Measurements from ENCODE around the gene SIVA1. TPM values are rescaled to one million over a fixed set of nuclear protein-coding genes. Genes with fewer than 3 reads are reported as not detected.

Gene SIVA1
- total RNA-seq, 1 experiment from 2014 or later, result 105 TPM

DNA sequence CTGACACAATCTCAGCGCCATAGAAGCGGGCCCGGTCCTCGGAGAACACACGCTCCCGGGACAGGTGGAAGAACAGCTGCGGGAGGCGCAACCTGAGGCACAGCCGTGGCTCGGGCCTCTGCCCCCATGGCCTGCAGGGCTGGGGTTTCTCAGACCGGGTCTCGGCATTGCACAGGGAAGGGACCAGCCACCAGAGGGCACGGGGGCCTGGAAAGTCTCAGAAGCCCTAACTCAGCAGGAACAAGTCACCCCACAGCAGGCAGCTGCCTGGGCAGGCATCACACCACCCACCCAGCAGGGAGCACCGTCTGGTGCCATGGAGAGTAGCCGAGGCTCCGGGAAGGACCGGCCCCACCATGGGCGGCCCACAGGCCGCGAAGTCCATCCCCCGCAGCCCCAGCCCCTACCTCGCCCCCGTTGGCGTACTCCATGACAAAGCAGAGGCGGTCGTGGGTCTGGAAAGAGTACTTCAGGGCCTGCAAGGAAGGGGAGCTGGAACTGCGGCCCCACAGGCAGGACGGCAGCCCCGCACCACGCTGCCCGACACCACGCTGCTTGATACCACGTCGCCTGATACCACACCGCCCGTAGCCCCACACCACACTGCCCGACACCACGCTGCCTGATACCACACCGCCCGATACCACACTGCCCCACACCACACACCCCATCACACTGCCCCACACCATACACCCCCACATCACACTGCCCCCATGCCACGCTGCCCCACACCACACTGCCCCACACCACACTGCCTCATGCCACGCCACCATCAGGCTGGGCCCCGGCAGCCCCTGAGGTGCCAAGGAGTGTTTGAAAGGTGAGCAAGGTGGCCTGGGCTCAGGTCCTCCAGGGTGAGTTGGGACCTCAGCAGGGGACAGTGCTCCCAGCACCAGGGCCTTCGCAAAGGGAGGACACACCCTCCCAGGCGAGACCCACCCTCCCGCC, 20.8 kb downstream of the SIVA1 start:
- H3K4me3 Mint-ChIP-seq (ENCODE audit: unreplicated experiment), result no peak overlapping the region
- no TSS peak for BruUV-seq (replicated peaks)
- no peaks in the 10 kb centered on the region for H3K27me3 Mint-ChIP-seq (ENCODE audit: insufficient read depth, unreplicated experiment)
- no peaks in the 10 kb centered on the region for H3K9me3 Mint-ChIP-seq (ENCODE audit: unreplicated experiment)
- Histone ChIP-seq H3K4me1 (peaks cover 4% of the 10 kb centered on the region), H3K36me3 (ENCODE audit: control insufficient read depth, insufficient read depth, low read length) (peaks cover 7% of the 10 kb centered on the region), H3K27me3 (replicated peaks; ENCODE audit: control insufficient read depth, insufficient read depth, low read length) (no peaks in the 10 kb centered on the region), H3K4me3 (ENCODE audit: low read depth, low read length) (no peak overlapping the region), H3K9me3 (no peaks in the 10 kb centered on the region; the same call in 1 of the 2 replicates)
- H3K4me1 Mint-ChIP-seq (ENCODE audit: low read depth, unreplicated experiment), result no peaks in the 10 kb centered on the region
- DNase-seq, result peak in 1 of 2 experiments; percentile 31
- POLR2A ChIA-PET, result interaction anchor here (0.6 to 1.0 kb wide), 2 partner anchors 52 to 53 kb away, joined by 3 to 4 read pairs; no protein-coding TSS in a partner anchor
- CTCF ChIA-PET, result no interaction called here
- H3K36me3 Mint-ChIP-seq (ENCODE audit: insufficient read depth, unreplicated experiment), result peaks cover 87% of the 10 kb centered on the region
- no peak overlapping the region for H3K27ac Mint-ChIP-seq (ENCODE audit: unreplicated experiment)
- TF ChIP-seq, protein P1, sequence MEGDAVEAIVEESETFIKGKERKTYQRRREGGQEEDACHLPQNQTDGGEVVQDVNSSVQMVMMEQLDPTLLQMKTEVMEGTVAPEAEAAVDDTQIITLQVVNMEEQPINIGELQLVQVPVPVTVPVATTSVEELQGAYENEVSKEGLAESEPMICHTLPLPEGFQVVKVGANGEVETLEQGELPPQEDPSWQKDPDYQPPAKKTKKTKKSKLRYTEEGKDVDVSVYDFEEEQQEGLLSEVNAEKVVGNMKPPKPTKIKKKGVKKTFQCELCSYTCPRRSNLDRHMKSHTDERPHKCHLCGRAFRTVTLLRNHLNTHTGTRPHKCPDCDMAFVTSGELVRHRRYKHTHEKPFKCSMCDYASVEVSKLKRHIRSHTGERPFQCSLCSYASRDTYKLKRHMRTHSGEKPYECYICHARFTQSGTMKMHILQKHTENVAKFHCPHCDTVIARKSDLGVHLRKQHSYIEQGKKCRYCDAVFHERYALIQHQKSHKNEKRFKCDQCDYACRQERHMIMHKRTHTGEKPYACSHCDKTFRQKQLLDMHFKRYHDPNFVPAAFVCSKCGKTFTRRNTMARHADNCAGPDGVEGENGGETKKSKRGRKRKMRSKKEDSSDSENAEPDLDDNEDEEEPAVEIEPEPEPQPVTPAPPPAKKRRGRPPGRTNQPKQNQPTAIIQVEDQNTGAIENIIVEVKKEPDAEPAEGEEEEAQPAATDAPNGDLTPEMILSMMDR (IDR thresholded peaks at IDR 0.05; ENCODE audit: insufficient read depth in 1 of 2, low read depth in 1 of 2, low read length in 1 of 2, severe bottlenecking in 1 of 2, unreplicated experiment in 1 of 2), result peak in 1 of 2 experiments; percentile 31
- intact Hi-C loops (cut with micrococcal nuclease; ENCODE audit: unreplicated experiment), result no loop called here

DNA sequence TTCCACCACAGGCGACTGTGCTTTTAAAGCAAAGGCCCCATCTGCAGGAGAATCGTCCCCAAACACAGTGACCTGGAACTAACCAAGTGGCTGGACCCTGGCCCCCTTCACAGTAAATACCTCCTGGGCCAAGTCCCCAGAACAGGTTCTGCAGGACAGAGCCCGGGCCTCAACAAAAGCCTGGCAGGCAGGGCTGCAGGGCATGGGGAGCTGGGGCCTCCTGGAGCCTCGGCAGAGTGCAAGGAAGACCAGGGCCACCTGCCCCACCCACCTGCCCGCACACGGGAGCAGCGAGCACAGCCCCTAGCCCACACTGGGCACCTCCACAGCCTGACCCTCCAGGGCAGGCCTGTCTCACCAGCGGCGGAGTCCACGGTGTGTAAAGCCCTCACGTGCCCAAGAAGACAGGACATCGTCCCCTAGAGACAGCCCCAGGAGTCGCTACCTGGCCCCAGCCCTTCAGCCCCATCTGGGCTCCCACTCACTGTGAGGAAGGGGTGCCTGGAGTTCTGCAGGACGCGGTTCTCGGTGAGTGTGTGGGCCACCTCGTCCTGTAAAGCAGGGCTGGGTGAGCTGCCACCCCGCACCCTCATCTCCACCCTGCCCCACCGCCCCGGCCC, 21.6 kb downstream of the SIVA1 start:
- no peak overlapping the region for H3K4me3 Mint-ChIP-seq (ENCODE audit: unreplicated experiment)
- CTCF ChIA-PET, result interaction anchor here (0.6 kb wide), 1 partner anchor 20 kb away, joined by 3 read pairs; no protein-coding TSS in a partner anchor
- intact Hi-C loops (cut with micrococcal nuclease; ENCODE audit: unreplicated experiment), result no loop called here
- Histone ChIP-seq H3K36me3 (ENCODE audit: control insufficient read depth, insufficient read depth, low read length) (peaks cover 7% of the 10 kb centered on the region), H3K4me1 (no peaks in the 10 kb centered on the region), H3K9me3 (no peaks in the 10 kb centered on the region; the same call in 1 of the 2 replicates), H3K27me3 (replicated peaks; ENCODE audit: control insufficient read depth, insufficient read depth, low read length) (no peaks in the 10 kb centered on the region), H3K4me3 (ENCODE audit: low read depth, low read length) (no peak overlapping the region)
- POLR2A ChIA-PET, result no interaction called here
- peaks cover 79% of the 10 kb centered on the region for H3K36me3 Mint-ChIP-seq (ENCODE audit: insufficient read depth, unreplicated experiment)
- TF ChIP-seq, protein P1 (IDR thresholded peaks at IDR 0.05; ENCODE audit: insufficient read depth in 1 of 2, low read depth in 1 of 2, low read length in 1 of 2, severe bottlenecking in 1 of 2, unreplicated experiment in 1 of 2), result no peak
- H3K27me3 Mint-ChIP-seq (ENCODE audit: insufficient read depth, unreplicated experiment), result no peaks in the 10 kb centered on the region
- no peaks in the 10 kb centered on the region for H3K9me3 Mint-ChIP-seq (ENCODE audit: unreplicated experiment)
- BruUV-seq (replicated peaks), result no TSS peak
- no peak overlapping the region for H3K27ac Mint-ChIP-seq (ENCODE audit: unreplicated experiment)
- no peaks in the 10 kb centered on the region for H3K4me1 Mint-ChIP-seq (ENCODE audit: low read depth, unreplicated experiment)
- peak; percentile 61 to 71 for DNase-seq

DNA sequence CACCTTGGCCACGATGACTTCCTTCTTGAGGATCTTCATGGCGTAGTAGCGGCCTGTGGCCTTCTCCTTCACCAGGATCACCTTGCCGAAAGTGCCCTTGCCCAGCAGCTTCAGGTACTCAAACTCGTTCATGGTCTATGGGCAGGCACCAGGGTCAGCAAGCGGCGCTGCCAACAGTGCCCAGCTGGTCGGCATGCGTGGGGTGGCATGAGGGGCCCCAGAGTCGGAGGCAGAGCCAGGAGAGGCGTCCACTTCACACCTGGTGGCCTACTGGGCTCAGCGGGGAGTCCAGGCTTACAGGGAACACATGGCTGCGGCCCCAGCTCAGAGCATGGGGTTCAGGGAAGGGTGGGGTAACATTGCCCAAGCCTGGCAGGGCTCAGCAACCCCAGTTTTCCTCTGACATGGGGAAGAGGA, 22.1 kb downstream of the SIVA1 start:
- no TSS peak for BruUV-seq (replicated peaks)
- no peaks in the 10 kb centered on the region for H3K27me3 ChIP-seq (replicated peaks; ENCODE audit: control insufficient read depth, insufficient read depth, low read length)
- no peaks in the 10 kb centered on the region for H3K4me1 Mint-ChIP-seq (ENCODE audit: low read depth, unreplicated experiment)
- intact Hi-C loops (cut with micrococcal nuclease; ENCODE audit: unreplicated experiment), result no loop called here
- H3K4me3 ChIP-seq (ENCODE audit: low read depth, low read length), result no peak overlapping the region
- H3K36me3 ChIP-seq (ENCODE audit: control insufficient read depth, insufficient read depth, low read length), result peaks cover 7% of the 10 kb centered on the region
- H3K4me1 ChIP-seq, result no peaks in the 10 kb centered on the region
- ChIA-PET CTCF (interaction anchor here (0.6 kb wide), 1 partner anchor 20 kb away, joined by 3 read pairs; no protein-coding TSS in a partner anchor), POLR2A (no interaction called here)
- H3K9me3 ChIP-seq, result no peaks in the 10 kb centered on the region; the same call in 1 of the 2 replicates
- H3K4me3 Mint-ChIP-seq (ENCODE audit: unreplicated experiment), result no peak overlapping the region
- TF ChIP-seq, protein P1 (IDR thresholded peaks at IDR 0.05; ENCODE audit: insufficient read depth in 1 of 2, low read depth in 1 of 2, low read length in 1 of 2, severe bottlenecking in 1 of 2, unreplicated experiment in 1 of 2), result no peak
- peaks cover 74% of the 10 kb centered on the region for H3K36me3 Mint-ChIP-seq (ENCODE audit: insufficient read depth, unreplicated experiment)
- no peak for DNase-seq
- H3K27ac Mint-ChIP-seq (ENCODE audit: unreplicated experiment), result no peak overlapping the region
- no peaks in the 10 kb centered on the region for H3K27me3 Mint-ChIP-seq (ENCODE audit: insufficient read depth, unreplicated experiment)
- no peaks in the 10 kb centered on the region for H3K9me3 Mint-ChIP-seq (ENCODE audit: unreplicated experiment)
